ENCODE data around the gene ZNF280B.
A peak's percentile ranks its signal among the peaks of the same experiment; 100 is the strongest.
"Not testable (repeated sequence)": the region's sequence is repeated elsewhere in the genome, so short reads cannot be mapped to it uniquely, and the experiment has no call there.

The ZNF280B gene

GRCh38 chr22:22506736-22507135, 1.8 kb downstream of the ZNF280B start:
- FAIRE-seq: no peak

GRCh38 chr22:22498267-22498666, 10.3 kb downstream of the ZNF280B start:
- FAIRE-seq: no peak

- not testable (repeated sequence) for FAIRE-seq
Measured at GRCh38 chr22:22491589-22491988, 17.0 kb downstream of the ZNF280B start.

GRCh38 chr22:22488736-22489135, 19.8 kb downstream of the ZNF280B start:
- no peak for FAIRE-seq

GRCh38 chr22:22487869-22488597, 20.5 kb downstream of the ZNF280B start:
- no peak for FAIRE-seq

GRCh38 chr22:22487059-22487458, 21.5 kb downstream of the ZNF280B start:
- no peak for FAIRE-seq

GRCh38 chr22:22486132-22486899, 22.2 kb downstream of the ZNF280B start:
- FAIRE-seq: no peak

GRCh38 chr22:22485524-22485923, 23.0 kb downstream of the ZNF280B start:
- no peak for FAIRE-seq

- FAIRE-seq: no peak
Measured at GRCh38 chr22:22484023-22484422, 24.5 kb downstream of the ZNF280B start.

GRCh38 chr22:22480940-22481339, 27.6 kb downstream of the ZNF280B start:
- no peak for FAIRE-seq

GRCh38 chr22:22479999-22480532, 28.5 kb downstream of the ZNF280B start:
- FAIRE-seq: no peak

- no peak for FAIRE-seq
Measured at GRCh38 chr22:22479116-22479515, 29.4 kb downstream of the ZNF280B start.

GRCh38 chr22:22478470-22478869, 30.1 kb downstream of the ZNF280B start:
- FAIRE-seq: no peak

- no peak for FAIRE-seq
Measured at GRCh38 chr22:22474733-22475132, 33.8 kb downstream of the ZNF280B start.

GRCh38 chr22:22471104-22471503, 37.4 kb downstream of the ZNF280B start:
- FAIRE-seq: not testable (repeated sequence)

GRCh38 chr22:22469527-22469926, 39.0 kb downstream of the ZNF280B start:
- FAIRE-seq: no peak

- not testable (repeated sequence) for FAIRE-seq
Measured at GRCh38 chr22:22468794-22469469, 39.6 kb downstream of the ZNF280B start.

GRCh38 chr22:22467112-22467511, 41.4 kb downstream of the ZNF280B start:
- no peak for FAIRE-seq

GRCh38 chr22:22465782-22466181, 42.8 kb downstream of the ZNF280B start:
- no peak for FAIRE-seq

GRCh38 chr22:22465094-22465602, 43.4 kb downstream of the ZNF280B start:
- FAIRE-seq: no peak

- FAIRE-seq: no peak
Measured at GRCh38 chr22:22464541-22465054, 43.9 kb downstream of the ZNF280B start.

GRCh38 chr22:22463855-22464540, 44.5 kb downstream of the ZNF280B start:
- peak; percentile 63 for FAIRE-seq
